GM12892 (cell line): ENCODE data around the gene RNF151.

Experiments used
- POLR2A ChIP-seq: IDR thresholded peaks from 2 replicates; pipeline ENCODE4 v1.6.1; 2011; ENCODE audit warnings: low read depth, low read length, control low read depth
- POLR2AphosphoS5 ChIP-seq: IDR thresholded peaks from 2 replicates; pipeline ENCODE4 v1.6.1; 2011; ENCODE audit warnings: low read depth, low read length, control low read depth

GRCh38 chr16:1933097-1933661, 33.5 kb upstream of the RNF151 start:
- TF ChIP-seq POLR2AphosphoS5 (no peak), POLR2A (no peak)
